NT2/D1 (cell line): ENCODE measurements around the gene TK2.

Experiments used
- SUZ12 ChIP-seq: IDR thresholded peaks from 2 replicates; pipeline ENCODE4 v1.6.1; 2011; ENCODE audit not compliant: insufficient read length, insufficient read depth; ENCODE audit errors: extremely low read depth
- YY1 ChIP-seq: IDR thresholded peaks from 2 replicates; pipeline ENCODE4 v1.6.1; 2011; ENCODE audit not compliant: insufficient read length, insufficient read depth
- ZNF274 ChIP-seq: IDR thresholded peaks from 2 replicates; pipeline ENCODE4 v1.6.1; 2011; ENCODE audit warnings: mild to moderate bottlenecking, low read depth, low read length

GRCh38 chr16:66548068-66548467, 1.9 kb downstream of the TK2 start:
- no peak for TF ChIP-seq SUZ12
- no peak for TF ChIP-seq YY1
- TF ChIP-seq ZNF274, result no peak
